ENCODE results near the gene RABGAP1L. TPM values are rescaled to one million over a fixed set of nuclear protein-coding genes. Genes with fewer than 3 reads are reported as not detected.

Gene RABGAP1L
- polyA plus RNA-seq, 1 donor (not counting 4 experiments of a cell fraction or from before 2014, with no cell fraction given): 24.2 TPM

DNA sequence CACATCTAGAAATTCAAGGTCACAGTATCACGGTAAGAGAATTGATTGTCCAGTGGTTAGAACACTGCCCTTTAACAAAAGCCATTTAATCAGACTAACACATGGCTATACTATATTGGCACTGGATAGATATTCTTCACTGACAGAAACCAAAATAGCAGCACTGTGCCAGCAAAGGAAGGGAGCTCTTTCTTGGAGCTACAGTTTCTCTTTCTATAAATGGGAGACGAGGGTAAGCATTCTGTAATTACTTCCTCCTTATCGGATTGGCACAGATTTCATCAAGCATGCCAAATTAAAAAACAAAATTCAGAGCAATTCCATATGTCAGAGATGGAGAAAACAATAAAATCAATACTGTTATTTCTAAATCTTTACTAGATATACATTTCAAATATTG is 724.7 kb downstream of the RABGAP1L start:
- H3K79me2 ChIP-seq (ENCODE audit: control insufficient read depth, insufficient read depth, low read length): no peaks in the 10 kb centered on the region
- no peaks in the 10 kb centered on the region for H3K27me3 ChIP-seq (ENCODE audit: control insufficient read depth, extremely low read depth, insufficient read depth, low read length)
- dilution Hi-C loops (cut with MboI; ENCODE audit: extremely low pct_ligation_motif_present, low sequenced_read_pairs): no loop called here
- H2AFZ ChIP-seq (ENCODE audit: control insufficient read depth, low read length): no peak overlapping the region
- no peaks in the 10 kb centered on the region for H4K20me1 ChIP-seq (ENCODE audit: control insufficient read depth, extremely low read depth, insufficient read depth, low read length)
- no peak overlapping the region for H3K9ac ChIP-seq (ENCODE audit: control insufficient read depth, extremely low read depth, insufficient read depth, low read length)
- no peak for DNase-seq (ENCODE audit: low read depth, low spot score)
- H3K4me3 ChIP-seq (ENCODE audit: control insufficient read depth in 2 of 3, extremely low read depth in 1 of 3, insufficient read depth in 2 of 3, low read depth in 1 of 3, low read length in 3 of 3): no peak overlapping the region
- H3K27ac ChIP-seq (ENCODE audit: control insufficient read depth, insufficient read depth, low read length): no peak overlapping the region
- no peaks in the 10 kb centered on the region for H3K4me1 ChIP-seq (ENCODE audit: control insufficient read depth, extremely low read depth, insufficient read depth, low read length)
- H3K36me3 ChIP-seq (ENCODE audit: control insufficient read depth in 2 of 2, extremely low read depth in 1 of 2, insufficient read depth in 2 of 2, low read length in 2 of 2): no peaks in the 10 kb centered on the region
- no peaks in the 10 kb centered on the region for H3K9me1 ChIP-seq (ENCODE audit: control insufficient read depth, extremely low read depth, insufficient read depth, low read length)
- TF ChIP-seq, protein P1, sequence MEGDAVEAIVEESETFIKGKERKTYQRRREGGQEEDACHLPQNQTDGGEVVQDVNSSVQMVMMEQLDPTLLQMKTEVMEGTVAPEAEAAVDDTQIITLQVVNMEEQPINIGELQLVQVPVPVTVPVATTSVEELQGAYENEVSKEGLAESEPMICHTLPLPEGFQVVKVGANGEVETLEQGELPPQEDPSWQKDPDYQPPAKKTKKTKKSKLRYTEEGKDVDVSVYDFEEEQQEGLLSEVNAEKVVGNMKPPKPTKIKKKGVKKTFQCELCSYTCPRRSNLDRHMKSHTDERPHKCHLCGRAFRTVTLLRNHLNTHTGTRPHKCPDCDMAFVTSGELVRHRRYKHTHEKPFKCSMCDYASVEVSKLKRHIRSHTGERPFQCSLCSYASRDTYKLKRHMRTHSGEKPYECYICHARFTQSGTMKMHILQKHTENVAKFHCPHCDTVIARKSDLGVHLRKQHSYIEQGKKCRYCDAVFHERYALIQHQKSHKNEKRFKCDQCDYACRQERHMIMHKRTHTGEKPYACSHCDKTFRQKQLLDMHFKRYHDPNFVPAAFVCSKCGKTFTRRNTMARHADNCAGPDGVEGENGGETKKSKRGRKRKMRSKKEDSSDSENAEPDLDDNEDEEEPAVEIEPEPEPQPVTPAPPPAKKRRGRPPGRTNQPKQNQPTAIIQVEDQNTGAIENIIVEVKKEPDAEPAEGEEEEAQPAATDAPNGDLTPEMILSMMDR (optimal IDR thresholded peaks at IDR 0.05 in 1 of 3, IDR thresholded peaks at IDR 0.05 in 1 of 3, conservative IDR thresholded peaks at IDR 0.05 in 1 of 3; ENCODE audit: extremely low read depth in 1 of 3, insufficient read depth in 2 of 3, low read length in 3 of 3): no peak
- TF ChIP-seq EZH2 (IDR thresholded peaks at IDR 0.05; ENCODE audit: low read length): no peak
- FAIRE-seq: no peak
- H3K9me3 ChIP-seq (ENCODE audit: control insufficient read depth, low read depth, low read length): no peaks in the 10 kb centered on the region
- no peak overlapping the region for H3K4me2 ChIP-seq (ENCODE audit: control insufficient read depth, extremely low read depth, insufficient read depth, low read depth, low read length)

DNA sequence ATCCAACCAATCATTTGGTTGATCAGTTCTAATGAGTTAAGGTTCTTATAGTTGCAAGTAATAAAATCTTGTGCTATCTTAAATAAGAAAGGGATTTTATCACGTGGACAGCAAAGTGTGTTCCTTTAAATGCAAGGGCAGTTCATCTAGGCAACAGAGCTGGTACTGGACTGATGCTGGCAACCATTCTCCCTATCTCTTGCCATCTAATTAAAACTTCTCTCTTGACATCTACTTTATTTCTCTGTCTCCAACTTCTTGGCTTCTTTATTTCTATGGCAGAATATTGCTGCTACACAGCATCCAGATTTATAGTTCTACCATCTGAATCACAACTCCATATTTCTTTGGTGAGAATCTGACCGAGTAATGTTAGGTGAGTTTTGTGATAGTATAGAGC is 725.2 kb downstream of the RABGAP1L start:
- dilution Hi-C loops (cut with MboI; ENCODE audit: extremely low pct_ligation_motif_present, low sequenced_read_pairs): no loop called here
- Histone ChIP-seq H3K36me3 (ENCODE audit: control insufficient read depth in 2 of 2, extremely low read depth in 1 of 2, insufficient read depth in 2 of 2, low read length in 2 of 2) (no peaks in the 10 kb centered on the region), H2AFZ (ENCODE audit: control insufficient read depth, low read length) (no peak overlapping the region), H3K4me2 (ENCODE audit: control insufficient read depth, extremely low read depth, insufficient read depth, low read depth, low read length) (no peak overlapping the region), H3K9me3 (ENCODE audit: control insufficient read depth, low read depth, low read length) (no peaks in the 10 kb centered on the region), H3K4me3 (ENCODE audit: control insufficient read depth in 2 of 3, extremely low read depth in 1 of 3, insufficient read depth in 2 of 3, low read depth in 1 of 3, low read length in 3 of 3) (no peak overlapping the region), H3K27me3 (ENCODE audit: control insufficient read depth, extremely low read depth, insufficient read depth, low read length) (no peaks in the 10 kb centered on the region), H3K79me2 (ENCODE audit: control insufficient read depth, insufficient read depth, low read length) (no peaks in the 10 kb centered on the region), H3K9ac (ENCODE audit: control insufficient read depth, extremely low read depth, insufficient read depth, low read length) (no peak overlapping the region), H4K20me1 (ENCODE audit: control insufficient read depth, extremely low read depth, insufficient read depth, low read length) (no peaks in the 10 kb centered on the region), H3K27ac (ENCODE audit: control insufficient read depth, insufficient read depth, low read length) (no peak overlapping the region), H3K9me1 (ENCODE audit: control insufficient read depth, extremely low read depth, insufficient read depth, low read length) (no peaks in the 10 kb centered on the region), H3K4me1 (ENCODE audit: control insufficient read depth, extremely low read depth, insufficient read depth, low read length) (no peaks in the 10 kb centered on the region)
- FAIRE-seq: no peak
- DNase-seq (ENCODE audit: low read depth, low spot score): no peak
- TF ChIP-seq EZH2 (IDR thresholded peaks at IDR 0.05; ENCODE audit: low read length): no peak
- TF ChIP-seq, protein P1 (optimal IDR thresholded peaks at IDR 0.05 in 1 of 3, IDR thresholded peaks at IDR 0.05 in 1 of 3, conservative IDR thresholded peaks at IDR 0.05 in 1 of 3; ENCODE audit: extremely low read depth in 1 of 3, insufficient read depth in 2 of 3, low read length in 3 of 3): no peak

Measured in keratinocyte (primary cell).